ENCODE data around the gene HBE1.
A peak's percentile ranks its signal among the peaks of the same experiment; 100 is the strongest.
"Not testable (repeated sequence)": the region's sequence is repeated elsewhere in the genome, so short reads cannot be mapped to it uniquely, and the experiment has no call there.

The HBE1 gene

GRCh38 chr11:5284637-5285036 is 14.9 kb upstream of the HBE1 start:
- DNase-seq = no peak

- no peak for DNase-seq
Observed at GRCh38 chr11:5283882-5284281, 14.1 kb upstream of the HBE1 start.

GRCh38 chr11:5283086-5283485 is 13.3 kb upstream of the HBE1 start:
- DNase-seq = no peak

GRCh38 chr11:5282628-5283027 is 12.9 kb upstream of the HBE1 start:
- no peak for DNase-seq

DNA sequence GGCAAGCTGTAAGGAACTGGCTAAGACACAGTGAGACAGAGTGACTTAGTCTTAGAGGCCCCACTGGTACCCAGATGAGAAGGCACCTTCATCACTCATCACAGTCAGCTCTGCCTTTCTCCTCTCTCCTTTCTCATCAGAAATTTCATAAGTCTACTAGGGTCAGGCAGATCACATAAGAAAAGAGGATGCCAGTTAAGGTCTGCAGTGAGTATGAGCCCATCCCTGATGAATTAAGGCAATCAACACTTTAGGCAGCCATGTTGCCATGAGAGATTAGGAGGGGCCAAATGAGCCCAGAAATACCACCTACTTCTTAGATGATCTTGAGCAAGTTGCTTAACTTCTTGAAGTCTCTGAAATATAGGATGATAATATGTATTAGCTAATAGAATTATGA is 11.9 kb upstream of the HBE1 start:
- no peak for DNase-seq

DNA sequence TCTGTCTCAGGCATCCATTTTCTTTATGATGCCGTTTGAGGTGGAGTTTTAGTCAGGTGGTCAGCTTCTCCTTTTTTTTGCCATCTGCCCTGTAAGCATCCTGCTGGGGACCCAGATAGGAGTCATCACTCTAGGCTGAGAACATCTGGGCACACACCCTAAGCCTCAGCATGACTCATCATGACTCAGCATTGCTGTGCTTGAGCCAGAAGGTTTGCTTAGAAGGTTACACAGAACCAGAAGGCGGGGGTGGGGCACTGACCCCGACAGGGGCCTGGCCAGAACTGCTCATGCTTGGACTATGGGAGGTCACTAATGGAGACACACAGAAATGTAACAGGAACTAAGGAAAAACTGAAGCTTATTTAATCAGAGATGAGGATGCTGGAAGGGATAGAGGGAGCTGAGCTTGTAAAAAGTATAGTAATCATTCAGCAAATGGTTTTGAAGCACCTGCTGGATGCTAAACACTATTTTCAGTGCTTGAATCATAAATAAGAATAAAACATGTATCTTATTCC is 10.9 kb upstream of the HBE1 start:
- peak; percentile 83 to 91 (median 85) for DNase-seq

DNA sequence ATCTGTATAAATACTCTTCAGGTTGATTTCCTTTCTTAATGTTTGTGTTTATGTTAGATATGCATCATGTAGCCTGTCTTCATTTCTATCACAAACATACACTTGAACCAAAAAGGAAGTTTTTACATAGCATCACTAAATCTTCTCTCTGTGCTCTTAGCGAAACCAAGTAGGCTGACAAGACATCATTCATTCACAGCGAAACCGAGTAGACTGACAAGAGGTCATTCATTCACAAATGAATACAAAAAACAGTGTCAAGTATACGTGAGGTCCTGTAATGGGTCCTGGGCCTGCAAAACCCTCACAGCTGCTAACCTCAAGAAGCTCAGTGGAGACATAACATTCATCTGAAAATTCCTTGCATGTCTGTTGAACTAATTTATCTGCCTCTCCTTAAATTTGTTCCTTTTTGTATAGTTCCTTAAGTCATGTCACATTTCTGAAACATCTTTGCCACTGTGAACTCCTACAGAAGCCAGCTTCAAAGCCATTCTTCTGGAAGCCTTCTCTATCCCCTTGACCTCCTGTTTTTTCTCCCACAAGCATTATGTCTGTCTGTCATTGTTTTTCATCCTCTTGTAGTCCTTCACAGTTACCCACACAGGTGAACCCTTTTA is 9.8 kb upstream of the HBE1 start:
- DNase-seq = no peak

DNA sequence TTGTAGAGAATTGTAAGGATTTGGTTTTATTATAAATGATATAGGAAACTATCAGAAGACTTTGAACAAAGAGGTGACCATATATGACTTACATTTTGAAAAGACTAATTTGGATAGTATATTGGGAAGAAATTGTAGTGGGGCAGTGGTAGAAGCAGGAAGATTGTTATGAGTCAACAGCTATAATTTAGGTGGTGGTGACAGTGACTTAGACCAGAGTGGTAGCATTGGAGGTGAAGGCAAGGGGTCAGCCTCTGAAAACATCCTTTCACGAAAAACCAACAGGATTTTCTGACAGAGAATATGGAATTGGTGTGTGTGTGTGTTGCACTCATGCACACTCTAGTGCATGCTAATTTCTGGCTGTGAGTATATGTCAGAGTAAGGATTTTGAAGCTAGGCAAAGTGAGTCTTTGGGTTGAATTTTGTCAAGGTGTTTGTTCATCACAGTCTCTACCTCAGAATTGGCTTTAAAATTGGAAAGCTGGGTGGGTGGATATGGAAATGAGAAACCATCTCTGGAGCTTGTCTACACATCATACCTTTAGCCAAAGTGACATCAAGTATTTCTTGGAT is 8.2 kb upstream of the HBE1 start:
- no peak for DNase-seq

DNA sequence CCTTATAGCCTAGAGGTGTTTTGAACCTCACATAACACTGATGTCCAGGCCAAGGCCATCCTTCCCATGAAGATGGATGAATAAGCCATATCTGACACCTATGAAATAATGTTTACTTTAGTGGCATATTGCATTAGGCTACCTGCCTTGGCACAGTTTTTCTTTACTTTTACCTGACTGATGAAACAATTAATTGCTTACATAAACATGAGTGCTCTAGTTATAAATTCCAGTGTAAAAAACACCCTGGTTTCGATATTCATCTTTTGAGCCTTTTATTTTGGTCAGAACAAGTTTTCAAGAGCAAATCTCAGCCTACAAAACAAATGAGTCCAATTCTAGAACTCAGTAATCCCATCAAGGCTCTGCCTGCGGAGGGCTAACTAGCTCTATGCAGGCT is 7.0 kb upstream of the HBE1 start:
- DNase-seq = no peak

GRCh38 chr11:5275369-5276110 is 5.8 kb upstream of the HBE1 start:
- no peak for DNase-seq

- no peak for DNase-seq
Observed at GRCh38 chr11:5274395-5274794, 4.7 kb upstream of the HBE1 start.

GRCh38 chr11:5272395-5273017 is 2.8 kb upstream of the HBE1 start:
- no peak for DNase-seq

- DNase-seq = no peak
Observed at GRCh38 chr11:5267033-5267563, 2.6 kb downstream of the HBE1 start.

GRCh38 chr11:5266609-5267008 is 3.1 kb downstream of the HBE1 start:
- DNase-seq = no peak

- DNase-seq = no peak
Observed at GRCh38 chr11:5265832-5266231, 3.9 kb downstream of the HBE1 start.

DNA sequence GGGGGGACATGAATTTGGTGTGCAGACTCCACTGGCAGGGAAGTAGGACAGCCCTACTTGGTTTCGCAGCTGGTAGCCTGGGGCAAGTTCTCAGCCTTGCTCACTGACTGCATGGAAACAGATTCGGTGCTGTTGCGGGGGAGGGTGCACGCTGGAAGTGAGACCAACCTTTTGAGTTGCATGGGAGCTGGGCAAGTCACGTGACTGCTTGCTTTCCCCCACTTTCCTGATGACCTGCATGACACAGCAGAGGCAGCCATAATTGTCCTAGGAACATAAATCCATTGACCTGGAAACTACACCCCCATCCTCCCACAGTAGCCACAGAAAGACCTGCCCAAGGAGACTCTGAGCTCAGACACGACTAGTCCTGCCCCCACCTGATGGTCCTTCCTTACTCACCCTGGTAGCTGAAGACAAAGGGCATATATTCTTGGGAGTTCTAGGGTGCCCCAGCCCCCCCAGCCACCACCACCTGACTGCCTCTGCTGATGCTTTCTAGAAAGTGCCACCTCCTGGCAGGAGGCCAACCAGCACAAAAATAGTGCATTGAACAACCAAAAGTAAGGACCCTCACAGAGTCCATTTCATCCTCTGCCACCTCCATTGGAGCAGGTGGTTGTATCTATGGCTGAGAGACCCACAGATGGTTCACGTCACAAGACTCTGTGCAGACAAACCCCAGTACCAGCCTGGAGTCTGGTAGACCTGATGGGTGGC is 11.0 kb downstream of the HBE1 start:
- no peak for DNase-seq

DNA sequence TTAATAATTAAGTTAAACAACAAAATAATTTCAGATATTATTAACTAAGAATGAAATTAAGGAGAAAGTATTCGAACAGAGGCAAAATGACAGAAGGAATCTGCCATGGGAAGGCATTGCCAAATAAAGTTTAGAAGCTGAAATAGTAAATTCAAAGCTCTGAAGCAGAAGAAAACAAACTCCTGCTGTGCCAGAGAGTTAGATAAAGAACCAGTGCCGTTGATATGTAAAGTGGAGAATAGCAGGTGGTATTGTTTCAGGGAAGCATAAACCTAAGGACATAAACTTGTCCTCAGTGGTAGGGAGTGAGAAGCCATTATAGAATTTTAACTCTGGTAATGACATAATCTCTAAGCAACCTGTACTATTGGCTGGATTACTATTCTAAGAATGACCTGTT is 12.4 kb downstream of the HBE1 start:
- no peak for DNase-seq

DNA sequence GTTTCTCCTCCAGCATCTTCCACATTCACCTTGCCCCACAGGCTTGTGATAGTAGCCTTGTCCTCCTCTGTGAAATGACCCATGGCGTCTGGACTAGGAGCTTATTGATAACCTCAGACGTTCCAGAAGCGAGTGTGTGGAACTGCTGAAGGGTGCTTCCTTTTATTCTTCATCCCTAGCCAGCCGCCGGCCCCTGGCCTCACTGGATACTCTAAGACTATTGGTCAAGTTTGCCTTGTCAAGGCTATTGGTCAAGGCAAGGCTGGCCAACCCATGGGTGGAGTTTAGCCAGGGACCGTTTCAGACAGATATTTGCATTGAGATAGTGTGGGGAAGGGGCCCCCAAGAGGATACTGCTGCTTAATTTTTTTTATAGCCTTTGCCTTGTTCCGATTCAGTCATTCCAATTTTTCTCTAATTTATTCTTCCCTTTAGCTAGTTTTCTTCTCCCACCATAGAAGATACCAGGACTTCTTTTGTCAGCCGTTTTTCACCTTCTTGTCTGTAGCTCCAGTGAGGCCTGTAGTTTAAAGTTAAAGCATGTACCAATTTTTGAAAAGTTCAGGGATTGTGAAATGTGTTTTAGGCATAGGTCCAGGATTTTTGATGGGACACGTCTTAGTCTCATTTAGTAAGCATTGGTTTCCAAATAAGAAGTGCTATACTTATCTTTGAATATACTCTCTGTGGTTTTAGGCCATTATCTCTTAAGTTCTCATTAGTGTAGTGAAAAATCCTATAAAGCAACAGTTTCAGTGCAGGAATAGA is 14.9 kb downstream of the HBE1 start, which contains the start of gene HBG2:
HBG2 (minus strand) TSS at position 136 of the 768 bp plus-strand sequence; CDS start at position 83, 53 bp downstream.
- not testable (repeated sequence) for DNase-seq

DNA sequence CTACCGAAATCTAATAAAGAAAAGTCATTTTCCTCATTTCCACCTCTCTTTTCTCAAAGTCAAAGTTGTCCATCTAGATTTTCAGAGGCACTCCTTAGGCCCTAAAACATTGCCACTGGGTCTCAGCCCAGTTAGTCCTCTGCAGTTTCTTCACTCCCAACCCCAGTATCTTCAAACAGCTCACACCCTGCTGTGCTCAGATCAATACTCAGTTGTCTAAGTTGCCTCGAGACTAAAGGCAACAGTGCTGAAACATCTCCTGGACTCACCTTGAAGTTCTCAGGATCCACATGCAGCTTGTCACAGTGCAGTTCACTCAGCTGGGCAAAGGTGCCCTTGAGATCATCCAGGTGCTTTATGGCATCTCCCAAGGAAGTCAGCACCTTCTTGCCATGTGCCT is 15.7 kb downstream of the HBE1 start:
- not testable (repeated sequence) for DNase-seq

GRCh38 chr11:5253440-5253839 is 16.3 kb downstream of the HBE1 start:
- DNase-seq = not testable (repeated sequence)

DNA sequence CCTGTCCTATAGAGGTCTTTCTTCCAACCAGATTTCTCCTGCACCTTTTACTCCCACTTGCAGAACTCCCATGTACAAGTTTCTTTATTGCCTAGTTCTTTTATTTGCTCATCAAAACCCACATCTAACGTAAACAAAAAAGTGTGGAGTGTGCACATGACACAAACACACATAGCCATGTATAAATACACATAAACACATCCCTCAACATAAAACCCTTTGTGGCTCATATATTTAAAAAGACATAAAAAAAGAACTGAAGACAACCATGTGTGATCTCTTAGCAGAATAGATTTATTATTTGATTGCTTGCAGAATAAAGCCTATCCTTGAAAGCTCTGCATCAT is 16.9 kb downstream of the HBE1 start:
- no peak for DNase-seq
